SHP77 treated with DMSO at 0.1 percent for 48 hours (cell line): Measurements from ENCODE around the gene TEX9.
"Not testable (repeated sequence)": the region's sequence is repeated elsewhere in the genome, so short reads cannot be mapped to it uniquely, and the experiment has no call there.

ENCODE experiments used
- DNase-seq: peaks from one replicate; lab custom pipeline; 2025; lab: John Stamatoyannopoulos, UW

Gene TEX9

DNA sequence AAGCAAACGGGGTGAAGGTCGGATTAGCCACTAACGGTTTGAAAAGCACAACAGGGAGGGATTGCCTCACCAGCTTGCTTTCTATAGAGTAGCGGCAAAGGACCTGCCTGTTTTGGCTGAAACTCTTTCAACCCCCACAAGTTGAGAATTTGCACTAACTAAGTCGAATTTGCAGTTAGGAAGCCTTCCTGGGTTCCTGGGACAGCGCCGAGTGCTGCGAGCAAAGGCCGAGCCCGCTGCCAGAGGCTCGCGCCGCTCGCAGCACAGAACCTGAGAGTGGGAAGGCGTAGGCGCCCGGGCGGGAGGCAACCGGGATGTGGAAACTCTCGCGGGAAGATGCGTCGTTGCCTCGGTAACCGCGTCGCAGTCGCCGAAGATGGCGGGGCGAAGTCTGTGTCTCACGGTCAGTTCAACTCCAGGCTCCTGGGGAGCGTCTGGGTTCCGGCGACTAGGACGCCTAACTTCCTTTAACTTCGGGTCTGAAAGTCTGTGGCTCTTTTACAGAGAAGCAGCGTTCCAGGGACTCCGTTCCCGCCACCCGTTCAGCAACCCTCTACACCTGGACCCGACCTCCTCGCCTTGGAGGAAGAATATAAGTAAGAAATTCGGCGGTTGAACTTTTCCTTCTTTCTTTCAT, at the start of gene TEX9:
Gene TEX9 (plus strand): TSS at position 352 of the 637 bp plus-strand sequence. CDS start 25 bp downstream, at position 377.
- DNase-seq, result peak; percentile 69

DNA sequence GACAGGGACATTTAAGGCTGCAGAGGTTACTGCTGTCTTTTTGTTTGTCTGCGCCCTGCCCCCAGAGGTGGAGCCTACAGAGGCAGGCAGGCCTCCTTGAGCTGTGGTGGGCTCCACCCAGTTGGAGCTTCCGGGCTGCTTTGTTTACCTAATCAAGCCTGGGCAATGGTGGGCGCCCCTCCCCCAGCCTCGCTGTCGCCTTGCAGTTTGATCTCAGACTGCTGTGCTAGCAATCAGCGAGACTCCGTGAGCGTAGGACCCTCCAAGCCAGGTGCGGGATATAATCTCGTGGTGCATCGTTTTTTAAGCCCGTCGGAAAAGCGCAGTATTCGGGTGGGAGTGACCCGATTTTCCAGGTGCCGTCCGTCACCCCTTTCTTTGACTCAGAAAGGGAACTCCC, 48.7 kb upstream of the TEX9 start:
- not testable (repeated sequence) for DNase-seq

- no peak for DNase-seq
These were observed 44.9 kb upstream of the TEX9 start for GRCh38 chr15:56320316-56320715.

- no peak for DNase-seq
These were observed 44.4 kb upstream of the TEX9 start for GRCh38 chr15:56320861-56321260.

DNA sequence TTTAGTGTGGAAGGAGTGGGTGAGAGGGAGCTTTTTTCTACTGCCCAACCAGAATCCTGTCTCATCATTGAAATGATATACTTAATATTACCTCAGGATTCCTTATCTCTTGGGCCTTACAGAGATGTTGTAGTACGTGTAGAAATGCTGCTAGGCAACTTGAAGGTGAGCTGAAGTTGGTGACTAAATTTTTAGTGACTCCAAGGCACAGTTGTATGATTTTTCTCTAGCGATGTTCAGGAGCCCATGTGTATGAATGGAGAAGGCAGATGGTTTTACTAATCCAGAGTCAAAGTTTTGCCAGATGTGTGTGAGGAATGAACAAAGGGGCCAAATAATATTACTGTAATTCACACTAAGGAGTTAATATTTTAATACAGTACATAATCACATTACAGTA, 42.8 kb upstream of the TEX9 start:
- DNase-seq, result no peak

GRCh38 chr15:56323435-56323834, 41.8 kb upstream of the TEX9 start:
- DNase-seq, result no peak

GRCh38 chr15:56325186-56325585, 40.0 kb upstream of the TEX9 start:
- DNase-seq, result no peak

GRCh38 chr15:56327721-56328502, 37.3 kb upstream of the TEX9 start:
- no peak for DNase-seq

GRCh38 chr15:56337084-56337725, 28.0 kb upstream of the TEX9 start:
- no peak for DNase-seq

GRCh38 chr15:56339594-56339993, 25.6 kb upstream of the TEX9 start:
- no peak for DNase-seq

GRCh38 chr15:56341201-56341600, 24.0 kb upstream of the TEX9 start:
- no peak for DNase-seq

DNA sequence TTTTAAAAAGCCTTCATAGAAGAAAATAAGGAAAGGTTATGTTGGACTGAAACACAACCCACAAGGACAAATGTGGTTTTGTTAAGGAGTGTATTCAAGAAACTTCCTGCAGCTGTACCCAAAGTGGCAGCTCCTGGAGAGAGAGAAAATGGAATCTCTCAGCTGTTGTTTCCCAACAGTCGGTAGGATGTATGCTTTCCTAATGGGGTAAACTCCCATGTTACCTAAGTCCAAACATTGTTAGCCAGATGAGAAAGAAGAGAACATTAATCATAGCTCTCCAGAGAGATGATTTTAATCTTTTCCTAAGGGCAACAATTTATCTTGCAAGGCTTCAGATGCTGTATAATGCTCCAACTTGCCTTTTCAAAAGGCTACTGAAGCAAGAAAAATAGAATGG, 22.6 kb upstream of the TEX9 start:
- no peak for DNase-seq

DNA sequence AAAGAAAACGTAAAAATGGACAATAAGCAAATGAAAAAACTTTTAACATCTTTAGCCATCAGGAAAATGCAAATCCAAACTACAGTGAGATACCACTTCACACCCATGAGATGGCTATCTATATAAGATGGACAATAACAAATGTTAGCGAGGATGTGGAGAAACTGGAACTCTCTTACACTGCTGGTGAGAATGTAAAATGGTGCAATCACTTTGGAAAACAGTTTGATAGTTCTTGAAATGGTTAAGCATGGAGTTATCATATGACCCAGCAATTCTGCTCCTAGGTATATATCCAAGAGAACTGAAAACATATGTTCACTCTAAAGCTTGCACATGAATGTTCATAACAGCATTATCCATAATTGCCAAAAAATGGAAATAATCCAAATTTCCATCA, 21.3 kb upstream of the TEX9 start:
- no peak for DNase-seq

DNA sequence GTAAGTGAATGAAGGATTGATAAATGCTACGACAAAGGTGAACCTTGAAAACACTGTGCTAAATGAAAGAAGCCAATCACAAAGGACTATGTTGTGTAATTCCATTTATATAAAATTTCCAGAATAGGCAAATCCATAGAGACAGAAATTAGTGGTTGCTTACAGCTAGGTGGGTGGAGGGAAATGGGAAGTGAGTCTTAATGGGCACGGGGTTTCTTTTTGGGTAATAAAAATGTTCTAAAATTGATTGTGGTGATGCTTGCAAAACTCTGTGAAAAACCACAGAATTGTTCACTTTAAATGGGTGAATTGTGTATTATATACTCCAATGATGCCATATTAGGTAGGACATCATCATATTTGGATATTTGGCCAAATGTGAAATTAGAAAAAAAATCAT, 20.9 kb upstream of the TEX9 start:
- DNase-seq, result no peak

DNA sequence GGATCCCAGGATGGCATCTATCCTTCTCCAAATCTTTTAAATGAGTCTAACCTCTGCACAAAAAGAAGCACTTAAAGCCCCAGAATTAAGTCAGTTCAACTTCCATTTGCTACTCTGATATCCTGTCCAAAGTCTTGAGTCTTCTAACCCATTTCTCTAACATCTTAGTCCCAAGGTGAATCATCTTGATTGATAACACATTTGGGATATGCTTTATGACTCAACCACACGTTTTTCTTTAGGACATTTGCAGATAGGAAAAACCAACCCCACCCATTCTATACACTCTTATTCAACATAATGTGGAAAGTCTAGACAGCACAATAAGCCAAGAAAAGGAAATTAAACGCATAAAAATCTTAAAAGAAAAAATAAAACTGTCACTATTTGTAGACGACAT, 18.8 kb upstream of the TEX9 start:
- DNase-seq, result no peak

DNA sequence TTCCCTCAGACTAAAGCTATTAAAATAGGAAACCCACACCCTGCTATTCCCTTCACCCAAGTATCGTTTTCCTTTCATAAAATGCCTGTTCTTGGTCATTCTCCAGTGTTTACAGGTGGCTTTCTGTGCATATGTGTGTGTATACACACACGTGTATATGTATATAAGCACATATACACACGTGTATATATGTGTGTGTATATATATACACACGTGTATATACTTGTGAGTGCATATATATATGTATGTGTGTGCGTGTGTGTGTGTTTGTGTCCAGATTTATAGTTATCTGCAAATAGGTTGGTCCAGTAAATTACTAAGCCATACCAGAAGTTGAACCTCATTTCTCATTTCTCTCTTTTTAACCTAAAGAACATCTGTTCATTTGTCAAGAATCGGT, 15.7 kb upstream of the TEX9 start:
- DNase-seq, result no peak

GRCh38 chr15:56351353-56351752, 13.9 kb upstream of the TEX9 start:
- DNase-seq, result no peak

DNA sequence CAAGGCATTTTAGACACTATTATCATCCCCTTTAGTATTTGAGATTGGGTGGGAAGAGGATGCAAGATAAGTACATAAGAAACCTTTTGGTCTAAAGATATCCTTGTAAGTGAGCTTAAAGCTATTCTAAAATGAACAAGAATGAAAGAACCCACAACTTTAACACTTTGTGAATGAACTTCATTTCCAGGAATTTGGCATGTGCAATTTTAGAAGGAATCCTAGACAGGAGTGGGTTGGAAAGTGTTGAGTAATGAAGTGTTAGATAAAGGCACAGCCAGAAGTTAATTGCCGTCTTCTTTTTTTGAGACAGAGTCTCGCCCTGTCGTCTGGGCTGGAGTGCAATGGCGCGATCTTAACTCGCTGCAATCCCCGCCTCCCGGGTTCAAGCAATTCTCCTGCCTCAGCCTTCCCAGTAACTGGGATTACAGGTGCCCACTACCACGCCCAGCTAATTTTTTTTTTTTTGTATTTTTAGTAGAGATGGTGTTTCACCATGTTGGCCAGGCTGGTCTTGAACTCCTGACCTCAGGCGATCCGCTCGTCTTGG, 13.2 kb upstream of the TEX9 start:
- DNase-seq, result no peak

DNA sequence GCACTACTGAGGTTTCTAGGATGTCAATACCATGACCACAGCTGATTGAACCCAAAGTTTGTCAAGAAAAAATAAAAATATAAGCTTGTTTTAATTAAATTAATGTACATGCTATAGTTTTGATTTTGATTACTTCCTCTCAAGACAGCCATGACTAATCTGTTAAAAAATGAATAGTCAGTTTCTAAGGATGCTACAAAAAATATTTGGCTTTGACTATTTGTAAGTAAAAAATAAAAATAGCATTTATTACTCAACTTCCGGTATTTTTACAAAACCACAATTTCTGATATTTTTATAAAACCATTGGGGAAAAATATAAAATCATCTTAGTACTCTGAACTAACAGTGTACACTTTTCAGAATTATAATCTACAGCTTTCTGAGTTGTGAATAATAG, 12.1 kb upstream of the TEX9 start:
- DNase-seq, result no peak

GRCh38 chr15:56353740-56354139, 11.5 kb upstream of the TEX9 start:
- no peak for DNase-seq

DNA sequence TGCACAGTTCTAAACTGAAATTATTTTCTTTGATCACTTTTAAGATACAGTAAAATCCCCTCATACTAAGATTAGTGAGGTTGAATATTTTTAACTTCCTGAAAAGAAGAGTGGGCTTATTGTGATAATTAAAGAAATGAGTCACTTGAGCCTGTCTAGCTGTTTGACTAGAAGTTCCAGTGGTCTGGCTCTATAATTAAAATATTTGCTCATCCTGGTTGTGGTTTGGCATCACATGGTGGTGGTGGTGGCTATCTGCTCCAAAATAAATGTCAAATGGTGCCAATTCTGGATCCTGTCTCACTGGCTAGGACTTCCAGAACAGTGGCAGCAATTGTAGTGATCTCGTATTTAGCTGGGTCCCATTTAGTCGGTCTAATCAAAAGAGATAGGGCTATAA, 8.6 kb upstream of the TEX9 start:
- DNase-seq, result no peak

GRCh38 chr15:56358604-56359003, 6.6 kb upstream of the TEX9 start:
- no peak for DNase-seq

DNA sequence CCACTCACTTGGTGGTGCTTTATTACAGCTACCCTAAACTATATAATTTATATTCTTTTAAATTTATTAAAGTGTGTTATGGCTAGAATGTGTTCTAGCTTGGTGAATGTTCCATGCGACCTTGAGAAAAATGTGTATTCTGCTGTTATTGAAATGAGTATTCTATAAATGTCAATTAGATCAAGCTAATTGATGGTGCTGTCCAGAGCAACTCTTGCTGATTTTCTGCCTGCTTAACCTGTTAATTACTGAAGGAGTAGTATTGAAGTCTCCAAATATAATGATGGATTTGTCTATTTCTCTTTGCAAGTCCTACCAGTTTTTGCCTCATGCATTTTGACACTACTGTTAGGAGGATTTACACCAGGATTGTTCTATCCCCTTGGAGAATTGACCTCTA, 3.2 kb upstream of the TEX9 start:
- DNase-seq, result no peak
